Esophagus muscularis mucosa (tissue), 4 donors: ENCODE data around the gene SLC25A11. TPM values are rescaled to one million over a fixed set of nuclear protein-coding genes. Genes with fewer than 3 reads are reported as not detected.

Source experiments
- DNase-seq: peaks from one replicate; pipeline ENCODE4 v3.0.0-alpha.2; 2017; ENCODE audit errors: extremely low spot score
- H3K27ac ChIP-seq, 4 donors: fragments of 200-600 bp; sonication (generic); replicated peaks in 1 of 4; 1 replicate in 3 of 4; 2 replicates in 1 of 4; pipeline ENCODE4 v1.5.1; 2016 to 2019; ENCODE audit warnings: mild to moderate bottlenecking in 1 of 4
- H3K27me3 ChIP-seq, 4 donors: fragments of 200-600 bp; sonication (generic); one replicate each; pipeline versions ENCODE4 v1.5.1 to v1.6.0; 2016 to 2019
- H3K36me3 ChIP-seq, 4 donors: fragments of 200-600 bp; sonication (generic); one replicate each; pipeline ENCODE4 v1.5.1; 2016 to 2019
- H3K4me1 ChIP-seq, 4 donors: fragments of 200-600 bp; sonication (generic); one replicate each; pipeline ENCODE4 v1.5.1; 2016 to 2019
- H3K4me3 ChIP-seq, 4 donors: fragments of 200-600 bp; sonication (generic); 1 replicate in 2 of 4; 2 replicates in 2 of 4; pipeline ENCODE4 v1.5.1; 2016 to 2019; ENCODE audit warnings: mild to moderate bottlenecking in 4 of 4, moderate library complexity in 1 of 4
- H3K9me3 ChIP-seq, 4 donors: fragments of 200-600 bp; sonication (generic); 1 replicate in 3 of 4; 2 replicates in 1 of 4; pipeline ENCODE4 v1.5.1; 2016 to 2019
- EP300 ChIP-seq: sonication (generic); formaldehyde crosslinking; IDR thresholded peaks from one replicate; pipeline ENCODE4 v1.6.1; 2017; ENCODE audit warnings: antibody characterized with exemption
- POLR2A ChIP-seq: fragments of 450-650 bp; IDR thresholded peaks from one replicate; pipeline ENCODE4 v1.6.1; 2017; ENCODE audit warnings: antibody characterized with exemption, moderate library complexity, mild to moderate bottlenecking, low read depth
- POLR2AphosphoS5 ChIP-seq, 2 donors: sonication (generic); formaldehyde crosslinking; IDR thresholded peaks; one replicate each; pipeline ENCODE4 v1.6.1; 2017; ENCODE audit warnings: antibody characterized with exemption in 2 of 2
- WGBS: methylation state at CpG from one replicate; pipeline ENCODE4 v1.1.5; 2018; 5-methylcytosine and 5-hydroxymethylcytosine counted together
- intact Hi-C: fragments of 100-400 bp; cut with DNase I; formaldehyde crosslinking; loops from one replicate; pipeline ENCODE4 v1.15.1; 2023
- total RNA-seq, 4 donors: library from RNA; depleted of rRNA; stranded (reverse); fragments of >200 nt; gene quantifications; one replicate each; pipeline versions ENCODE4 v1.1.0 to v1.2.1, GENCODE V29; 2016
- TF ChIP-seq, protein P1 (sequence below), 3 experiments: fragments of 200-600 bp in 2 of 3; fragments of 450-650 bp in 1 of 3; sonication (generic) in 2 of 3; IDR thresholded peaks; one replicate each; pipeline ENCODE4 v1.5.1; 2017 to 2019; ENCODE audit warnings: antibody characterized with exemption in 3 of 3, mild to moderate bottlenecking in 2 of 3, moderate library complexity in 1 of 3

Gene SLC25A11
- total RNA-seq, 4 donors from 2014 or later: 38.8 to 73.4 (median 55.5) TPM

DNA sequence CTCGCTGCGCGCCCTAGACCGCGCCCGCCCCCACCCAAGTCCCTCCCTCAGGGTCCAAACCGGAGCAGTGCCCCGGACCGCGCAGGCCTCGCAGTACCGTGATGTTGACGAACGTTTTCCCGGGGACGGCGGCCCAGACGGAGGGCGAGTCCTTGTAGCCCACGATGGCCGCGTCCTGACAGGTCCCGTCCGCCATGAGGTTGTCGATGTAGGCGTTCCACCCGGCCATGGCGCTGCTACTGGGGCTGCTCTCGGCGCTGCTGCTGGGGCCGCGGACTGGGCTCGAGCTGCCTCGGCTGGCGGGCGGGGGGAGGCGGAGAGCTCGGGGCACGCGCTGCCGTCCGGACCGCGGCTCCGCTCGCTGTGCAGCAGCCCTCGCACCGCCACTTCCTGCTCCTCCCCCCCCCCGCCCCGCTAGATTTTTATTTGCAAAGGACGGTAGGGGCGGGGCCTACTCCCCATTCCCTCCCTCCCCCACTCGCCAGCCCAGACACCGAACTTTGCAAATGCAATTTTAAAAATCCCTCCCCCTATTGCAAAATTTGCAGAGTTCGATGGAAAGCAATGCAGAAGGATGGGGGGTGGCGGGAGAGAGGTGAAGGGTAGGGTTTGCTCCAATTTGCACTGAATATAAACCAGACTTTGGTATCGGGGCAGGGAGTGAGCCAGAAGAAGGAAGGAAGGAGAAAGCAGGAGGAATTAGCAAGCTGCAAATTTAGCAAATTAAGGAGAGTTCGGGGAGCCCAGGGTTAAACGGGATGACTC, 8.5 kb upstream of the SLC25A11 start, which contains the start of gene PFN1:
Gene PFN1 (minus strand): TSS at position 365 of the 765 bp plus-strand sequence. CDS start 136 bp downstream, at position 229.
- H3K27ac ChIP-seq: peak within 1 kb of the TSS; percentile 94 to 100 (median 98)
- H3K4me3 ChIP-seq: peak within 1 kb of the TSS; percentile 87 to 100 (median 100)
- peaks cover 0 to 2% (median 0%) of the 10 kb centered on the region in 4 donors for H3K9me3 ChIP-seq
- intact Hi-C loops: loop anchor here (2.0 kb wide), 1 partner anchor 18 kb away; the partner anchor contains the start of gene SPAG7
- peak; percentile 99 for DNase-seq
- H3K4me1 ChIP-seq: peaks cover 45 to 72% (median 68%) of the 10 kb centered on the region in 4 donors
- WGBS: 0% methylated on average over 12 of the region's 59 CpGs
- TF ChIP-seq EP300: no peak
- peak; percentile 28 to 94 for TF ChIP-seq POLR2AphosphoS5 (IDR thresholded peaks at IDR 0.05)
- peak; percentile 89 for TF ChIP-seq POLR2A
- H3K27me3 ChIP-seq: no peaks in the 10 kb centered on the region
- H3K36me3 ChIP-seq: peaks cover 10 to 42% (median 34%) of the 10 kb centered on the region in 4 donors

DNA sequence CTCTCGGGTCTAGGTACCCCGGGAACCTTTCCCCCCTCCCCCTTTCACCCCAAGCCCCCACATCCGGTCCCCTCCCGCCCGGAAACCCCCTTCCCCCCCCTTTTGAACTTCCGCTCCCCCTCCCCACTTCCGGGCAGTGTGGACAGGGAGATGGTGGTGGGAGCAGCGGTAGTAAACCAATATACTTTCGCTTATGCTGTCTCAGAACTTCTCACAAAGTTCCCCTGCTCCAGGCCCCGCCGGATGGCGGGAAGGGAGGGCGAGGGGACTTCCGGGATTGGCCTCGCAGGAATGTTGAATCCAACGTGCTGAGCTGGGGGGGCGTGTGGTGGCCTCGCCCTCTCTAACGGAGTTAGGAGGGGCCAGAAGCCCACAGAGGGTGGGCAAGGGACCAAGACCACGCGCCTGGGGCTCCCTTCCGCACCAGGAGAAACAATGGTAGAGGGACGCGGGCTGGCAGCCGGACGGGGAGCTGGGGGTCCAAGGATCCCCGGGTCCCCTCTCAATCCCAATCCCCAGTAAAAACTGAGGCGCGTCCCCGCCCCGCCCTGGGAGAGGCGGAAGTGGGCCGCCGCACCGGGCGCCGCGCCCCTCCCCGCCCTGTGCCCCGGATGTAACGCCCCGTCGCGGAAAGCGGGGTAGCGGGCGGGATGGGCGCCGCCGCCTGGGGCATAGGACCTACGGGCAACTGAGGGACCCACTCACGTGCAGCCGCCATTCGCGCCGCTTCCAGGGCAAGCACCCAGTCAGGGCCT, 7.7 kb upstream of the SLC25A11 start:
- 0% methylated on average over 15 of the region's 56 CpGs for WGBS
- TF ChIP-seq POLR2A (no peak), POLR2AphosphoS5 (IDR thresholded peaks at IDR 0.05) (peak; percentile 33 to 52), EP300 (no peak)
- TF ChIP-seq, protein P1, sequence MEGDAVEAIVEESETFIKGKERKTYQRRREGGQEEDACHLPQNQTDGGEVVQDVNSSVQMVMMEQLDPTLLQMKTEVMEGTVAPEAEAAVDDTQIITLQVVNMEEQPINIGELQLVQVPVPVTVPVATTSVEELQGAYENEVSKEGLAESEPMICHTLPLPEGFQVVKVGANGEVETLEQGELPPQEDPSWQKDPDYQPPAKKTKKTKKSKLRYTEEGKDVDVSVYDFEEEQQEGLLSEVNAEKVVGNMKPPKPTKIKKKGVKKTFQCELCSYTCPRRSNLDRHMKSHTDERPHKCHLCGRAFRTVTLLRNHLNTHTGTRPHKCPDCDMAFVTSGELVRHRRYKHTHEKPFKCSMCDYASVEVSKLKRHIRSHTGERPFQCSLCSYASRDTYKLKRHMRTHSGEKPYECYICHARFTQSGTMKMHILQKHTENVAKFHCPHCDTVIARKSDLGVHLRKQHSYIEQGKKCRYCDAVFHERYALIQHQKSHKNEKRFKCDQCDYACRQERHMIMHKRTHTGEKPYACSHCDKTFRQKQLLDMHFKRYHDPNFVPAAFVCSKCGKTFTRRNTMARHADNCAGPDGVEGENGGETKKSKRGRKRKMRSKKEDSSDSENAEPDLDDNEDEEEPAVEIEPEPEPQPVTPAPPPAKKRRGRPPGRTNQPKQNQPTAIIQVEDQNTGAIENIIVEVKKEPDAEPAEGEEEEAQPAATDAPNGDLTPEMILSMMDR (IDR thresholded peaks at IDR 0.05): no peak
- H3K4me3 ChIP-seq: peak overlapping the region; percentile 87 to 100 (median 100)
- DNase-seq: no peak
- peaks cover 45 to 80% (median 74%) of the 10 kb centered on the region in 4 donors for H3K4me1 ChIP-seq
- peaks cover 0 to 2% (median 0%) of the 10 kb centered on the region in 4 donors for H3K9me3 ChIP-seq
- H3K27me3 ChIP-seq: no peaks in the 10 kb centered on the region
- peak overlapping the region; percentile 94 to 100 (median 98) for H3K27ac ChIP-seq
- H3K36me3 ChIP-seq: peaks cover 17 to 50% (median 42%) of the 10 kb centered on the region in 4 donors
- intact Hi-C loops: loop anchor here (2.0 kb wide), 1 partner anchor 19 kb away; the partner anchor contains the start of gene SPAG7

- WGBS: 1% methylated on average over 7 of the region's 7 CpGs
- no peak for TF ChIP-seq EP300
- TF ChIP-seq POLR2A: no peak
- no peak for TF ChIP-seq POLR2AphosphoS5 (IDR thresholded peaks at IDR 0.05)
- TF ChIP-seq, protein P1 (IDR thresholded peaks at IDR 0.05): no peak
- Histone ChIP-seq H3K27ac (peak overlapping the region; percentile 94 to 100 (median 98)), H3K4me3 (peak overlapping the region; percentile 87 to 100 (median 100)), H3K4me1 (peaks cover 45 to 85% (median 78%) of the 10 kb centered on the region in 4 donors), H3K36me3 (peaks cover 17 to 55% (median 47%) of the 10 kb centered on the region in 4 donors), H3K9me3 (peaks cover 0 to 2% (median 0%) of the 10 kb centered on the region in 4 donors), H3K27me3 (no peaks in the 10 kb centered on the region)
- no peak for DNase-seq
- intact Hi-C loops: no loop called here
Observed at GRCh38 chr17:4947010-4947410, 7.2 kb upstream of the SLC25A11 start.

DNA sequence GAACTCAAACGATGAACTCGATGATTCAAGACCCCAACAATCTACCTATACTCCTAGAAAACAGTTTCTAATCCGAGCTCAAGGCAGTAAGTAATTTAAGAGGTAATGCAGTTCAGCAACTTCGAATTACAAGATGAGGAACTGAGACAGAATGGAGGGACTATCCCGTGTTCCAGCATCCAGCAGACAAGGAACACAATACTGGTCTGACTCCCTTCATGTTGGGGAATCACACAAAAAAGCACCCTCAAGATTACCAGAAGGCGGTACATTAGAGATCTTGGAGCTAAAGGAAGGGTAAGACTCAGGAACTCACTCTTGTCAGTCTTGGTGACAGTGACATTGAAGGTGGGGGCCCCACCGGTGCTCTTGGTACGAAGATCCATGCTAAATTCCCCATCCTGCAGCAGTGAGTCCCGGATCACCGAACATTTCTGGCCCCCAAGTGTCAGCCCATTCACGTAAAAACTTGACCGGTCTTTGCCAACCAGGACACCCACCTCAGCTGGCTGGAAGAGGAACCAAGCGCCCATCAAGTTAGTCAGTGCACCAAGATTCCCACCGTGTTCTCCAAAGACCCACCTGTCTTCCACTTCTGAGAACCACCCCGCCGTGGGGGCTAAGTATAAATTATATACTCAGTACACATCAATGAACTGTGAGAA, 6.6 kb upstream of the SLC25A11 start:
- WGBS: 24% methylated on average over 12 of the region's 16 CpGs
- H3K4me1 ChIP-seq: peaks cover 49 to 85% (median 78%) of the 10 kb centered on the region in 4 donors
- peaks cover 0 to 2% (median 0%) of the 10 kb centered on the region in 4 donors for H3K9me3 ChIP-seq
- H3K27me3 ChIP-seq: no peaks in the 10 kb centered on the region
- H3K36me3 ChIP-seq: peaks cover 17 to 57% (median 50%) of the 10 kb centered on the region in 4 donors
- no peak for DNase-seq
- intact Hi-C loops: no loop called here
- TF ChIP-seq, protein P1 (IDR thresholded peaks at IDR 0.05): no peak
- TF ChIP-seq POLR2A (no peak), POLR2AphosphoS5 (IDR thresholded peaks at IDR 0.05) (no peak), EP300 (no peak)
- H3K4me3 ChIP-seq: peak overlapping the region; percentile 87 to 100 (median 100)
- H3K27ac ChIP-seq: peak overlapping the region; percentile 94 to 100 (median 98)
